ENCODE measurements around the gene ZNF638.

ZNF638 gene

GRCh38 chr2:71362447-71362846, 30.9 kb downstream of the ZNF638 start:
- Histone ChIP-seq H2BK120ac (ENCODE audit: low read depth, low read length) (no peak overlapping the region), H2AK5ac (ENCODE audit: low read depth, low read length) (no peak overlapping the region), H3K4me2 (ENCODE audit: insufficient read depth, low read length, poor library complexity, severe bottlenecking) (no peak overlapping the region), H3K27ac (replicated peaks; ENCODE audit: low read length) (no peak overlapping the region), H3K18ac (ENCODE audit: low read length) (no peak overlapping the region), H3K23ac (ENCODE audit: low read depth, low read length, poor library complexity) (no peak overlapping the region), H3K9ac (ENCODE audit: low read depth, low read length, poor library complexity) (no peak overlapping the region), H2BK5ac (ENCODE audit: low read length) (no peak overlapping the region), H4K8ac (ENCODE audit: low read depth, low read length) (no peak overlapping the region), H2AFZ (ENCODE audit: low read length) (no peak overlapping the region), H3K9me3 (replicated peaks in 1 of 2; ENCODE audit: control insufficient read depth in 2 of 2, insufficient read depth in 1 of 2, low read depth in 1 of 2, low read length in 2 of 2) (no peaks in the 10 kb centered on the region), H3K79me1 (ENCODE audit: low read depth, low read length) (peaks cover 3% of the 10 kb centered on the region), H3K36me3 (replicated peaks in 1 of 2; ENCODE audit: control insufficient read depth in 2 of 2, insufficient read depth in 2 of 2, low read length in 2 of 2) (peaks cover 25 to 100% of the 10 kb centered on the region in 2 donors), H3K4ac (ENCODE audit: low read length) (no peak overlapping the region), H2BK12ac (ENCODE audit: low read length) (no peak overlapping the region), H3K14ac (ENCODE audit: low read length) (no peak overlapping the region), H3K4me1 (ENCODE audit: control insufficient read depth in 2 of 2, insufficient read depth in 1 of 2, low read depth in 1 of 2, low read length in 2 of 2) (peaks cover 0 to 1% of the 10 kb centered on the region in 2 donors), H3K4me3 (ENCODE audit: low read length in 2 of 2) (no peak overlapping the region), H4K91ac (ENCODE audit: low read depth, low read length, poor library complexity) (no peak overlapping the region), H3K27me3 (ENCODE audit: control insufficient read depth in 3 of 3, insufficient read depth in 3 of 3, low read depth in 1 of 3, low read length in 3 of 3) (no peaks in the 10 kb centered on the region), H2BK15ac (ENCODE audit: low read length) (no peak overlapping the region)
- no CpG with 5 or more reads among the region's 2 CpGs for WGBS, 2 donors (ENCODE audit: extremely low coverage in 2 of 2, insufficient read length in 2 of 2, insufficient replicate concordance in 1 of 2)
- DNase-seq (ENCODE audit: low spot score), result no peak

- no CpG with 5 or more reads among the region's 2 CpGs for WGBS, 2 donors (ENCODE audit: extremely low coverage in 2 of 2, insufficient read length in 2 of 2, insufficient replicate concordance in 1 of 2)
- H3K18ac ChIP-seq (ENCODE audit: low read length), result no peak overlapping the region
- no peak overlapping the region for H2BK15ac ChIP-seq (ENCODE audit: low read length)
- no peaks in the 10 kb centered on the region for H3K4me1 ChIP-seq (ENCODE audit: control insufficient read depth in 2 of 2, insufficient read depth in 1 of 2, low read depth in 1 of 2, low read length in 2 of 2)
- no peak overlapping the region for H2BK5ac ChIP-seq (ENCODE audit: low read length)
- no peak overlapping the region for H4K8ac ChIP-seq (ENCODE audit: low read depth, low read length)
- no peaks in the 10 kb centered on the region for H3K9me3 ChIP-seq (replicated peaks in 1 of 2; ENCODE audit: control insufficient read depth in 2 of 2, insufficient read depth in 1 of 2, low read depth in 1 of 2, low read length in 2 of 2)
- H3K4ac ChIP-seq (ENCODE audit: low read length), result no peak overlapping the region
- no peak overlapping the region for H3K4me2 ChIP-seq (ENCODE audit: insufficient read depth, low read length, poor library complexity, severe bottlenecking)
- DNase-seq (ENCODE audit: low spot score), result no peak
- H3K79me1 ChIP-seq (ENCODE audit: low read depth, low read length), result peaks cover 3% of the 10 kb centered on the region
- H3K27ac ChIP-seq (replicated peaks; ENCODE audit: low read length), result no peak overlapping the region
- H3K23ac ChIP-seq (ENCODE audit: low read depth, low read length, poor library complexity), result no peak overlapping the region
- H3K4me3 ChIP-seq (ENCODE audit: low read length in 2 of 2), result no peak overlapping the region
- no peak overlapping the region for H3K14ac ChIP-seq (ENCODE audit: low read length)
- H2AFZ ChIP-seq (ENCODE audit: low read length), result no peak overlapping the region
- no peak overlapping the region for H4K91ac ChIP-seq (ENCODE audit: low read depth, low read length, poor library complexity)
- no peak overlapping the region for H2BK12ac ChIP-seq (ENCODE audit: low read length)
- H3K36me3 ChIP-seq (replicated peaks in 1 of 2; ENCODE audit: control insufficient read depth in 2 of 2, insufficient read depth in 2 of 2, low read length in 2 of 2), result peaks cover 16 to 100% of the 10 kb centered on the region in 2 donors
- H3K9ac ChIP-seq (ENCODE audit: low read depth, low read length, poor library complexity), result no peak overlapping the region
- H2BK120ac ChIP-seq (ENCODE audit: low read depth, low read length), result no peak overlapping the region
- H2AK5ac ChIP-seq (ENCODE audit: low read depth, low read length), result no peak overlapping the region
- no peaks in the 10 kb centered on the region for H3K27me3 ChIP-seq (ENCODE audit: control insufficient read depth in 3 of 3, insufficient read depth in 3 of 3, low read depth in 1 of 3, low read length in 3 of 3)
These were observed 38.4 kb downstream of the ZNF638 start for GRCh38 chr2:71370015-71370414.

- Histone ChIP-seq H3K79me1 (ENCODE audit: low read depth, low read length) (peaks cover 3% of the 10 kb centered on the region), H3K4me2 (ENCODE audit: insufficient read depth, low read length, poor library complexity, severe bottlenecking) (no peak overlapping the region), H4K91ac (ENCODE audit: low read depth, low read length, poor library complexity) (no peak overlapping the region), H2BK120ac (ENCODE audit: low read depth, low read length) (no peak overlapping the region), H3K9ac (ENCODE audit: low read depth, low read length, poor library complexity) (no peak overlapping the region), H2BK5ac (ENCODE audit: low read length) (no peak overlapping the region), H3K18ac (ENCODE audit: low read length) (no peak overlapping the region), H3K36me3 (replicated peaks in 1 of 2; ENCODE audit: control insufficient read depth in 2 of 2, insufficient read depth in 2 of 2, low read length in 2 of 2) (peaks cover 17 to 100% of the 10 kb centered on the region in 2 donors), H2AFZ (ENCODE audit: low read length) (no peak overlapping the region), H3K27ac (replicated peaks; ENCODE audit: low read length) (no peak overlapping the region), H2BK12ac (ENCODE audit: low read length) (no peak overlapping the region), H3K4me3 (ENCODE audit: low read length in 2 of 2) (no peak overlapping the region), H2BK15ac (ENCODE audit: low read length) (no peak overlapping the region), H3K14ac (ENCODE audit: low read length) (no peak overlapping the region), H2AK5ac (ENCODE audit: low read depth, low read length) (no peak overlapping the region), H3K4ac (ENCODE audit: low read length) (no peak overlapping the region), H3K23ac (ENCODE audit: low read depth, low read length, poor library complexity) (no peak overlapping the region), H3K4me1 (ENCODE audit: control insufficient read depth in 2 of 2, insufficient read depth in 1 of 2, low read depth in 1 of 2, low read length in 2 of 2) (no peaks in the 10 kb centered on the region), H3K9me3 (replicated peaks in 1 of 2; ENCODE audit: control insufficient read depth in 2 of 2, insufficient read depth in 1 of 2, low read depth in 1 of 2, low read length in 2 of 2) (no peaks in the 10 kb centered on the region), H4K8ac (ENCODE audit: low read depth, low read length) (no peak overlapping the region), H3K27me3 (ENCODE audit: control insufficient read depth in 3 of 3, insufficient read depth in 3 of 3, low read depth in 1 of 3, low read length in 3 of 3) (no peaks in the 10 kb centered on the region)
- DNase-seq (ENCODE audit: low spot score), result no peak
- WGBS, 2 donors (ENCODE audit: extremely low coverage in 2 of 2, insufficient read length in 2 of 2, insufficient replicate concordance in 1 of 2), result no CpG with 5 or more reads among the region's 1 CpG
These were observed 40.5 kb downstream of the ZNF638 start for GRCh38 chr2:71372042-71372441.

GRCh38 chr2:71379086-71379485, 47.5 kb downstream of the ZNF638 start:
- Histone ChIP-seq H3K18ac (ENCODE audit: low read length) (no peak overlapping the region), H3K4ac (ENCODE audit: low read length) (no peak overlapping the region), H2BK5ac (ENCODE audit: low read length) (no peak overlapping the region), H3K36me3 (replicated peaks in 1 of 2; ENCODE audit: control insufficient read depth in 2 of 2, insufficient read depth in 2 of 2, low read length in 2 of 2) (peaks cover 14 to 99% of the 10 kb centered on the region in 2 donors), H3K27me3 (ENCODE audit: control insufficient read depth in 3 of 3, insufficient read depth in 3 of 3, low read depth in 1 of 3, low read length in 3 of 3) (no peaks in the 10 kb centered on the region), H2BK12ac (ENCODE audit: low read length) (no peak overlapping the region), H3K27ac (replicated peaks; ENCODE audit: low read length) (no peak overlapping the region), H3K14ac (ENCODE audit: low read length) (no peak overlapping the region), H2BK120ac (ENCODE audit: low read depth, low read length) (no peak overlapping the region), H2AK5ac (ENCODE audit: low read depth, low read length) (no peak overlapping the region), H2AFZ (ENCODE audit: low read length) (no peak overlapping the region), H3K79me1 (ENCODE audit: low read depth, low read length) (peaks cover 2% of the 10 kb centered on the region), H3K4me1 (ENCODE audit: control insufficient read depth in 2 of 2, insufficient read depth in 1 of 2, low read depth in 1 of 2, low read length in 2 of 2) (no peaks in the 10 kb centered on the region), H3K9ac (ENCODE audit: low read depth, low read length, poor library complexity) (no peak overlapping the region), H4K8ac (ENCODE audit: low read depth, low read length) (no peak overlapping the region), H3K9me3 (replicated peaks in 1 of 2; ENCODE audit: control insufficient read depth in 2 of 2, insufficient read depth in 1 of 2, low read depth in 1 of 2, low read length in 2 of 2) (no peaks in the 10 kb centered on the region), H2BK15ac (ENCODE audit: low read length) (no peak overlapping the region), H3K23ac (ENCODE audit: low read depth, low read length, poor library complexity) (no peak overlapping the region), H4K91ac (ENCODE audit: low read depth, low read length, poor library complexity) (no peak overlapping the region), H3K4me3 (ENCODE audit: low read length in 2 of 2) (no peak overlapping the region), H3K4me2 (ENCODE audit: insufficient read depth, low read length, poor library complexity, severe bottlenecking) (no peak overlapping the region)
- no peak for DNase-seq (ENCODE audit: low spot score)
- WGBS, 2 donors (ENCODE audit: extremely low coverage in 2 of 2, insufficient read length in 2 of 2, insufficient replicate concordance in 1 of 2), result no CpG with 5 or more reads among the region's 4 CpGs

Measured in neuronal stem cell (in vitro differentiated cells).